NCI-H524 treated with DMSO at 0.1 percent for 48 hours (cell line): ENCODE measurements around the gene TP53.
"Not testable (repeated sequence)": the region's sequence is repeated elsewhere in the genome, so short reads cannot be mapped to it uniquely, and the experiment has no call there.

Source experiments
- DNase-seq: peaks from one replicate; lab custom pipeline; 2025; lab: John Stamatoyannopoulos, UW

TP53 gene

GRCh38 chr17:7674934-7675333 is 12.4 kb downstream of the TP53 start:
- no peak for DNase-seq

- no peak for DNase-seq
Observed at GRCh38 chr17:7673239-7673638, 14.1 kb downstream of the TP53 start.

GRCh38 chr17:7668482-7668881 is 18.8 kb downstream of the TP53 start:
- DNase-seq, result no peak

- DNase-seq, result peak; percentile 38
Observed at GRCh38 chr17:7667656-7668406, 19.5 kb downstream of the TP53 start.

GRCh38 chr17:7656958-7657609 is 30.2 kb downstream of the TP53 start:
- no peak for DNase-seq

DNA sequence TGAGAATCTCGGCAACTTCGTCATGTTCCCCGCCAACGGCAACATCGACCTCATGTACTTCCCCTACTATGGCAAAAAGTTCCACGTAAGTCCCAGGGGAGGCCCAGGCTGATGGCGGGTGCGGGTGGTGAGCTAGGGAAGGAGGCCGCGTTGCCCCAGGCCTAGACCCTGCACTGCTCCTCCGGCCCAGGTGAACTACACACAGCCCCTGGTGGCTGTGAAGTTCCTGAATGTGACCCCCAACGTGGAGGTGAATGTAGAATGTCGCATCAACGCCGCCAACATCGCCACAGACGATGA is 31.8 kb downstream of the TP53 start:
- DNase-seq, result no peak

DNA sequence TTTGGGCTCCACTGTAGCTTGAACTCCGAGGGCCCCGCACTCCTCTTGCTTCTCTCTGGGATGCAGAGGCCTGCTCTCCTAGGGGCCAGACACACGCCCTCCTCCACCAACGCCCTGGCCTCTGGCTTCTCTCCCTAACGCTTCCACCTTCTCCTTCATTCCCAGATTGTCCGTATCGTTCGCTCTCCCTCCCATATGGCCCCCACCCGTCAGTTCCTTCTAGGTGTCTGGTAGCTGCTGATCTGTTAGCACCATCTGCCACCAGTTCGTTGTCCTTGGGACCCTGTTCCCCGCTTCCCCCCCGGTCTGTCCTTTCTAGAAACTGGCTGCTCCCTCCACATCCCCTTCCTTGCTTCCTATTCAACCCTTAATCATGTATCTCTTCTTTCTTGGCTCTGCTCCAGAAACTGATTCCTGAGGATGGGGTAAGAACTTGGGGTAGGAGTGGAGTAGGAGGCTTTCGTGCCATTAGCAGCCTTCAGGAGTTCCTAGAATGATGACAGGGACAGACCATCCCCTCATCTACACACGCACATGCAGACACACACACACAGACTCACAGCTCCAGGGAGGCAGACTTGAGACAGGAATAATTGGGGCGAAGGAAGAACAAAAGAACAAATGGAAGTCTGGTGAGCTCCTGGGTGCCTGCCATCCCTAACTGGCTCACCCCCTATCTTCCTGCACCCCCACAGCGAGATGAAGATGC is 32.3 kb downstream of the TP53 start:
- peak; percentile 9 for DNase-seq

DNA sequence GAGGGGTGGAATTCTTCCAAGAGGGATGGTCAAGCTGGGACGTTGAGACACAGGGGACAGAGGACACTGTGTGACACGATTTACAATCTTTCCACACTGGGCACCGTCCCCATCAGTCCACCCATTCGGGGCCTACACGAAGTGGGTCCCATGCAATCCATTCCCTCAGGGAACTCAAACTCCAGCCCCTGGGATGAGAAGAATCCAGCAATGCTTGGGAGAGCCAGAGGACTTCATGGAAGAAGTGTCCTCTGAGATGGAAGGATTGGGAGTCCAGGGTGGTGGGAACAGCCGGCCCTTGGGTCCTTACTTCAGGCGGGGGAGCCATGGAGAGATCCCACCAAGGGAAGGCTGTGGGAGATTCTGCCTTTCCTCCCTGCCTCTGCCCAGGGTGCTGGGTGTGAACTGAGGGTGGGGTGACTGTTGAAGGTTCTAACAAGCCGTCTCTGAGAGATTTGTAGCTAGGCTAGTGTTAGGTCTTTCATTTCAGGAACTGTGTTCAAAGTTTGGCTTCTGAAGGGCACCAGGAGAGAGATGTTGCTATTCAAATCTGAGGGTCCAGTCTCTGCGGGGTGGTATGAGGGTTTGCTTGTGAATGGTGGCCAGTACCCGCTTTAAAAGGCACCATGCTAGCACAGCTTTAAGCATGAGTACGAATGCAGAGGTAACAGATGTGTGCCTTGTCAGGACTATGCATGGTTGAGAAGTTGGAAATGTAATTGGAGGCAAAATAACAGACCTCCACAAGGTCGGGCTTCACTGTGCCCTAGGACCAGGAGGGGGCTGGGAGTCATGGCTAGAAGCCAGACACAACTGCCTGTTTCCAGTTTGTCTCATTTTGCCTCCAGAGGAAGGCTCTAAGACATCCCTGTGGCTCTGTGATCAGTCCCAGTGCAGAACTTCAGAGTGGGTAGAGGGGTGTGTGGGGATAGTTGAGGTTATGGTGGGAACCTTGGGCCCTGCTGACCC is 34.6 kb downstream of the TP53 start:
- no peak for DNase-seq

GRCh38 chr17:7651665-7652387 is 35.5 kb downstream of the TP53 start:
- no peak for DNase-seq

DNA sequence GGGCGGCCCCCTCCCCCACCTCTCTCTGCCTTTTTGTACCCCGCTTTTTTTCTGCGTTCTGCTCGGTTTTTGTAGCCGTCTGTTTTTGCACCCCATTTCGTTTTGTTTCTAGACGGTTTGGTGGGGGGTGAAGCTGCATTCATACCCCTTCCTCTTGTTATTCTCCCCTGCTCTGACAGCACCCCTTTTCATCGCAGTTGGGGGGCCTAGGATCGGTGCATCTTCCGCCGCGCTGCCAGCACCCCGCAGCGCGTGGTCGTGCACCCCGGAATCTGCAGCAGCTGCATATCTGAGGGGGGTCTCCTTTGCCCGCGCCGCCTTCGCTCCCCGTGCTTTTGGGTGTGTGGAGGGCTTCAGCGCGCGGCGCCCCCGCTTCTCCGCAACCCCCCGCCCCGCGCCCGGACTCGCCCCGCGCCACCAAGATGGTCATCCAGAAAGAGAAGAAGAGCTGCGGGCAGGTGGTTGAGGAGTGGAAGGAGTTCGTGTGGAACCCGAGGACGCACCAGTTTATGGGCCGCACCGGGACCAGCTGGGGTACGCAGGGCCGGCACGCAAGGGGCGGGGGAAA is 36.1 kb downstream of the TP53 start:
- DNase-seq, result no peak

DNA sequence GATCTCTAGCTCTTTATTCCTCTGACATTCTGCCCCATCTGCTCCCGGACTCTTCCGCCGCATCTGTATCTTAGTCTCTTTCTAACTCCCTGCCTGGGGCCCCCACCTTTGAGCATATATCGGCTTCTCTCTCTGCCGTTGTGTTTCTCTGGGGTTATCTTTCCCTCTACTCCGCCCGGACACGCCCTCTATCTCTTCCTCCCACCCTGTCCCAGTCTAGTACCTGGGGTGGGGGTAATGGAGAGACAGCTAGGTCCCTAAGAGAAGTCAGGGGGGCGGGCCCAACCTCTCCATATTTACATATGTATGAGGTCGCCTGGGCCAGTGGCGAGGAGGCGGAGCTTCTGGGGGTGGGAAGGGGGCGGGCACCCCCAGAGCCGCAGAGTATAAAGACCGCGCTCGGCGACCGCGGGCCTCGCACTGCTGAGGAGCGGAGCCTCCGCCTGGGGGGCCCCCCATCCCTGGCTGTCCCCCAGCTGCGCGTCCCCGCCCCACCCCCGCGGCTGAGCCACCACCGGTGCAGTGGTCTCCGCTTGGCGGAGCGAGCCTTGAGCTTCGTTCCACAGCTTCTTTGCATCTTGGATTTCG is 36.7 kb downstream of the TP53 start, which contains the start of gene ATP1B2:
TSS of gene ATP1B2 (plus strand) at position 418 of the 588 bp plus-strand sequence. CDS start 593 bp downstream, outside the sequence.
- peak; percentile 18 for DNase-seq

- DNase-seq, result no peak
Observed at GRCh38 chr17:7647018-7647417, 40.3 kb downstream of the TP53 start.

GRCh38 chr17:7646457-7646856 is 40.8 kb downstream of the TP53 start:
- DNase-seq, result no peak

DNA sequence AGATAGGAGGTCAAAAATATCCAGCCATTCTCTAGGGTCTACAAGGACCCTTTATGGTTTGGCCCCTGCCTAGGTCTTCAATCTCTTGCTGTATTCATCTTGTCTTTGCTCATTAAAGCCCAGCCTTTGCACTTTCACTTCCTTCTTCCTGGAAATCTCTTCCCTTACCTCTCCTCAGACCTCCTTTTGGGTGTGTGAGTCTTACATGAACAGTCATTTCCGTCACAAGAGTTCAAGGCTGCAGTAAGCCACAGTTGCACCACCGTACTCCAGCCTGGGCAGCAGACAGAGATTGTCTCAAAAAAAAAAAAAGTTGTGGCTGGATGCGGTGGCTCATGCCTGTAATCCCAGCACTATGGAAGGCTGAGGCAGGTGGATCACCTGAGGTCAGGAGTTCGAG is 42.5 kb downstream of the TP53 start:
- no peak for DNase-seq

- not testable (repeated sequence) for DNase-seq
Observed at GRCh38 chr17:7641635-7642034, 45.7 kb downstream of the TP53 start.

- no peak for DNase-seq
Observed at GRCh38 chr17:7640783-7641182, 46.5 kb downstream of the TP53 start.

DNA sequence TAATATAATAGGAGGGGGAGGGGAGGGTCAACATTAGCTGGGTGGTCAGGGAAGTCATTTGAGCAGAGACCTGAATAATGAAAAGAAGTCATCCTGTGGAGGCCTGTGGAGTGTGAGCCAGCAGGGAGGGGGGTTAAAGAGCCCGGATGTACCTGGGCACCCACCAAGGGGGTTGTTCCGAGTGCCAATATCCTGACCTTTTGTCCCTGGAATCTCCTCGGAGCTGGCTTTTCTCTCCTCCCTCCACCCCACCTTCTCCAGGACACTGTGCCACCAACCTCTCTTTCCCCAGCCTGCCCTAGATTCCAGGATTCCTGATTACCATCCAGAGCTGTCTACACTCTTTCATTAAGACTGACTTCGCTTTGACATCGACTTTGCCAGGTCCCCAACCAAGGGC is 51.1 kb downstream of the TP53 start:
- DNase-seq, result no peak

DNA sequence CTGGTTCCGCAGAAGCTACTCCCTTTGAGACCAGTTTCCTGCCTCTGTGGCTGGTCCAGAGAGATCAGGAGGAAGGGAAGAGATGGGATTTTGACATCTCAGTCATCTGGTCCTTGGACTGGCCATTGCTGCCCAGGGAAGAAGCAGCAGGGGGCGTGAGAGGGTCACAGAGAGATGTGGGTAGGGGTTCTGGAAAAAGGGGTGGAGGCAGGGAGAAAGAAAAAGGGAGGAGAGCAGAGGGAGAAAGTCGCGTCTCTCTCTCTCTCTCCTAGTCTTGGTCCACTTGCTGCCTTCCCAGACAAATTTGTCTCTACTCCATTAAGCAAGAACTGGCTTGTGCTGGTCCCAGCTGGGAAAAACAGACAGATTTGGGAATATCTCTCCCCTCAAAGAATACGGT is 52.9 kb downstream of the TP53 start:
- no peak for DNase-seq

DNA sequence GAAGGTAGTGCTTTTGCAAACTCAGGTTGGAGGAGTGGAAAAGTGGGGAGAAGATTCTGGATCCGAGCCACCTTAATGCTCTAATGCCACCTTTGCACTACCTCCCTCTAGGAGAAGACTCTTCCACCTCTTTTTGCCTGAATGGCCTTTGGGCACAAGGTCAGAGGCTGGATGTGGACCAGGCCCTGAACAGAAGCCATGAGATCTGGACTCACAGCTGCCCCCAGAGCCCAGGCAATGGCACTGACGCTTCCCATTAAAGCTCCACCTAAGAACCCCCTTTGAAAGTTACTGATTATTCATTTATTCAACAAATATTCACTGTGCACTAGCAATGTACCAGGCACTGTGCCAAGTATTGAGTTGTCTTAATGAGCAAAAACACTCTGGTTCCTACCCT is 54.2 kb downstream of the TP53 start:
- DNase-seq, result no peak

DNA sequence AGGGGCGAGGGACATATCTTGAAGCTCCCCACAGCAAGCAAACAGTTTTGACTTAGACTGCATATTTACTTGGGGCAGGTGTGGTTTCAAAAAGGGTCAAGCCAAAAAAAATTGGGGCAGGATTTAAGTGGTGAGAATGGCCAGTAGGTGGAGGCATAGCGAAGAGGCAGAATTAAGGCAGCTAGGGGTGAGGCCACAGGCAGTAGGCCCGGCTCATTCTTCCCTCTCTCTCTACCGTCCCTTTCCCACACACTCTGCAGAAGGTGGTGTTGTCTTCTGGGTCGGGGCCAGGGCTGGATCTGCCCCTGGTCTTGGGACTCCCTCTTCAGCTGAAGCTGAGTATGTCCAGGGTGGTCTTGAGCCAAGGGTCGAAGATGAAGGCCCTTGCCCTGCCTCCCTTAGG is 54.8 kb downstream of the TP53 start:
- DNase-seq, result no peak
